T-helper 1 cell treated with Interleukin-12 subunit alpha and Interleukin-12 subunit beta and Interleukin-4 antibody, amounts not matched to agents 30 ng/mL and 1 ng/mL, for 36 hours (primary cell): ENCODE data around the gene KCNJ2. TPM values are rescaled to one million over a fixed set of nuclear protein-coding genes. Genes with fewer than 3 reads are reported as not detected.

Experiments
- intact Hi-C: fragments of 100-400 bp; cut with micrococcal nuclease; formaldehyde crosslinking; loops from one replicate; pipeline ENCODE4 v1.15.1; 2024
- total RNA-seq: library from RNA; stranded (reverse); gene quantifications from 2 replicates; pipeline ENCODE4 v1.2.3, GENCODE V29; 2022

The KCNJ2 gene
- total RNA-seq = not detected in 2 replicates

DNA sequence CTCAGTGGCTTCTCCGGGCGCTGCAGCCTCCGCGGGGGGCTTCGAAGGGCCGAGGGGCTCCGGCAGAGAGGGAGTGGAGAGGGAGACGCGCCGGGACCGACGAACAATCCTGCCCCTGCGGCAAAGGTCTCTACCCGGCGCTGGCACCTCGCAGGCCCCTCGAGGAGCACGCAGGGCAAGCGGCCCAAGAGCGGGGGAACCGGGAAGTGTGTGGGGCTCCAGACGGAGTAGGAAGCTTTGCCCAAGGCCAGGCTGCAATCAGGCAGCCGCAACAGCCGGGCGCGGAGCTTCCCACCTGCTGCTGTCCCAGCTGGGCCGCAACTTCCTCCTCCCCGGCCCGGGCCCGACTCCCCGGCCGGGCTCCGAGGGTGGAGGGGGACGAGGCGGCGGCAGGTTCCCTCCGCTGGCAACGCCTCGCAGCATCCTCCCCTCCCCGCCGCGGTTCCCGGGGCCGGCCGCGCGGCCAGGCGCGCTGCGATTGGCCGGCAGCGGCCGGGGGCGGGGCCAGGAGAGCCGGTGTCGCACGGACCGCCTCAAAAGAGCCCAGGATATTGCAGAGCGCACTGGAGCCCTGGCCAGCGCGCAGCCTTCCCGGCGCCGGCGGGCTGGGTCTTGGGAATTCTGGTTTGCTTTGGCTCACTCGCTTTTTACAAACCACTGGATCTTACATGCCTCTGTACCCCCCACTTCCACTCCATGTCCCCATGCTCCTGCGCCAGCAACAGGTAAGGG, at the start of gene KCNJ2:
TSS of gene KCNJ2 (plus strand) at position 556 of the 732 bp plus-strand sequence. CDS start 5,508 bp downstream, outside the sequence.
- intact Hi-C loops = loop anchor here (1.0 to 5.0 kb wide), 5 partner anchors 32 to 842 kb away; partner anchors contain the start of gene ABCA5

DNA sequence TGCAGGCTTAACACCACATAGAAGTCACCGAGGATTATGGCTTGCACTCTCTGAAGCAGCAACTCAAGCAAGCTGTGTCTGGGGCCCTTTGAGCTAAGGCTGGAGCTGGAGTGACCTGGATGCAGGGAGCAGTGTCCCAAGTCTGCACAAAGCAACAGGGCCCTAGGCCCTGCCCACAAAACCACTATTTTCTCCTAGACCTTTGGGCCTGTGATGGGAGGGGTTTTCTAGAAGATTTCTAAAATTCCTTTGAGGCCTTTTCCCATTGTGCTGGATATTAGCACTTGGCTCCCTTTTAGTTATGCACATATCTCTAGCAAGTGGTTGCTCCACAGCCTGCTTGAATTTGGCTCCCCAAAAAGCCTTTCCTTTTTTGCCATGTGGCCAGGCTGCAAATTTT, 49.8 kb upstream of the KCNJ2 start:
- intact Hi-C loops = no loop called here

GRCh38 chr17:70119983-70120382, 49.3 kb upstream of the KCNJ2 start:
- intact Hi-C loops = no loop called here

DNA sequence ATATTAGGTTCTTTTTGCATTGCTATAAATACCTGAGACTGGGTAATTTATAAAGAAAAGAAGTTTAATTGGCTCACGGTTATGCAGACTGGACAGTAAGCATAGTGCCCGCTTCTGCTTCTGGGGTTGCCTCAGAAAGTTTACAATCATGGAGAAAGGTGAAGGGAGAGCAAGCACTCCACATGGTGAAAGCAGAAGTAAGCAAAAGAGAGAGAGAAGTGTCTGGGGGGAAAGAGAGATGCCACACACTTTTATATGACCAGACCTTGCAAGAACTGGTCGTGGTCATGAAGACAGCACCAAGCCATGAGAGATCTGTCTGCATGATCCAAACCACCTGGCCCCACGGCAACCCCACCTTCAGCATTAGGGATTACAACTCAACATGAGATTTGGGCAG, 48.9 kb upstream of the KCNJ2 start:
- intact Hi-C loops = no loop called here

DNA sequence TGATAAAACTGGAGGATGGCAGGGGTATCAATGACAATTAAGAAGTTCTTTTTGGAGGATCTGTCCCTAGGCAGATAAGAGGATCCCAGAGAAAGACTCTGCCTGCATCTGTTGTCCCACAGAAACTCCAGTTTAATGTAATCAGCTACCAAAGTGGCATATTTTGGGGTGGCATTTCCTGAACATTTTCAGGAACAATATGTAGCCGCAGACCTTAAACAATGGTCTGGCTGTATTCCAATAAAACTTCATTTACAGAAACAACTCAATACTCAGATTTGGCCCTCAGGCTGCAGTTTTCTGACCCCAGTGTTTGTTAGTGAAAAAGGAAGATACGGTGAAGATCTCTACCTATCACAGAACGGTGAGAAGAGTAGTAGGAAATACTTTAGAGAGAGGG, 48.2 kb upstream of the KCNJ2 start:
- intact Hi-C loops = no loop called here

DNA sequence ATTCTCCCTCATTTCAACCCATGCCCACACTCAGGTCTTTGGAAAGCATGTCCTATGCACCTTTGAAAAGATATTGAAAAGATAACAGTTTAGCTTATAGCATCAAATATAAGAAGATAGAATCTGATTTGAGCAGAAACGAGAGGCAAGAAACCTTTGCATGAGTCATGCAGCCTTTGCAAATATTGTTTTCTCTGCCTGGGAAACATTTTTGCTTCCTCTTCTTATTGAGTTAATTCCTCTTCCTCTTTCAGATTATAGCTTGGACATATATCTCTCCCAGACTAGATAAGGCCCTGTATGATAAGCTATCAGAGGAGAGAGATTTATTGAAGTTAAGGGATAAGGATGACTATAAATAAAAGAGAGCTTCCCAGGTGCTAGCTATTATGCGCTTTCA, 46.1 kb upstream of the KCNJ2 start:
- intact Hi-C loops = no loop called here

DNA sequence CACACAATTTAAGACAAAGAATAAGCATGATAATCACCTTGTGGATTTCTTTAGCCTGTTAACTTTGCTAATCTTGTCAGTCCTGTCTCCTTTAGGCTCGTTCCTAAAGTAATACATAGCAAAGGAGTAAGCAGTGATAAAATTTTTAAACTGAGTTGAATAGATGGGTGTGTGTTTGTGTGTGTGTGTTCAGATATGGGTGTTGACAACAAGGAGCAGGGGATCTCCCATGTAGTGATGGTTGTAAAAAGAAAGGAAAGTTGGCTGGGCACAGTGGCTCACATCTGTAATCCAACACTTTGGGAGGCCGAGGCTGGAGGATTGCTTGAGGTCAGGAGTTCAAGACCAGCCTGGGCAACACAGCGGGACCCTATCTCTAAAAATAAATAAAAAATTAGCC, 44.6 kb upstream of the KCNJ2 start:
- intact Hi-C loops = no loop called here

GRCh38 chr17:70127221-70127873, 42.0 kb upstream of the KCNJ2 start:
- intact Hi-C loops = no loop called here

GRCh38 chr17:70128727-70129238, 40.5 kb upstream of the KCNJ2 start:
- intact Hi-C loops = no loop called here

- intact Hi-C loops = no loop called here
Observed at GRCh38 chr17:70130289-70130688, 39.0 kb upstream of the KCNJ2 start.

DNA sequence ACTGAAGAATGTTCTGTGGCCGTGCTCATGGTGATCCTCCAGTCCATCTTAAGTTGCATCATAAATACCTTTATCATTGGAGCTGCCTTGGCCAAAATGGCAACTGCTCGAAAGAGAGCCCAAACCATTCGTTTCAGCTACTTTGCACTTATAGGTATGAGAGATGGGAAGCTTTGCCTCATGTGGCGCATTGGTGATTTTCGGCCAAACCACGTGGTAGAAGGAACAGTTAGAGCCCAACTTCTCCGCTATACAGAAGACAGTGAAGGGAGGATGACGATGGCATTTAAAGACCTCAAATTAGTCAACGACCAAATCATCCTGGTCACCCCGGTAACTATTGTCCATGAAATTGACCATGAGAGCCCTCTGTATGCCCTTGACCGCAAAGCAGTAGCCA, 36.8 kb upstream of the KCNJ2 start:
- intact Hi-C loops = no loop called here

GRCh38 chr17:70134042-70134441, 35.3 kb upstream of the KCNJ2 start:
- intact Hi-C loops = no loop called here

DNA sequence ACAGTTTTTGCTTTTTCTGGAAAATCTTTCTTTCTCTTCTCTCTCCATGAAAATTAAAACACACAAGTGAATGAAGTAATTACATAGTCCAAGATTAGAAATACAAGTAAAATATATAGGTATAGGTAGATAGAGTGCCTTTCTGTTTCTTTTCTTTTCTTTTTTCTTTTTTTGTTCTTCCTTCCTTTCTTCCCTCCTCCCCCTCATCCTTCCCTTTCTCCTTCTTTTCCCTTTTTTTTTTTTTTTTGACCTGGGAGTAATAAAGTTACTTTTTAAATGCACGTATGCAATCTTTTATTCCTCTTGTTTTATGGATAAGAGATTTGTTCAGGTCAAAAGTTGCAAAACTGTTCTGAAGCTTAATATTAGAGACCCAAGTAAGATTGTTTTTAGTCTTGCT, 34.6 kb upstream of the KCNJ2 start:
- intact Hi-C loops = no loop called here

- intact Hi-C loops = loop anchor here (2.0 kb wide), 1 partner anchor 567 kb away; no protein-coding TSS in a partner anchor
Observed at GRCh38 chr17:70136131-70136530, 33.2 kb upstream of the KCNJ2 start.

GRCh38 chr17:70137451-70138230, 31.7 kb upstream of the KCNJ2 start:
- intact Hi-C loops = loop anchor here (1.0 to 2.0 kb wide), 2 partner anchors 31 to 569 kb away; no protein-coding TSS in a partner anchor

DNA sequence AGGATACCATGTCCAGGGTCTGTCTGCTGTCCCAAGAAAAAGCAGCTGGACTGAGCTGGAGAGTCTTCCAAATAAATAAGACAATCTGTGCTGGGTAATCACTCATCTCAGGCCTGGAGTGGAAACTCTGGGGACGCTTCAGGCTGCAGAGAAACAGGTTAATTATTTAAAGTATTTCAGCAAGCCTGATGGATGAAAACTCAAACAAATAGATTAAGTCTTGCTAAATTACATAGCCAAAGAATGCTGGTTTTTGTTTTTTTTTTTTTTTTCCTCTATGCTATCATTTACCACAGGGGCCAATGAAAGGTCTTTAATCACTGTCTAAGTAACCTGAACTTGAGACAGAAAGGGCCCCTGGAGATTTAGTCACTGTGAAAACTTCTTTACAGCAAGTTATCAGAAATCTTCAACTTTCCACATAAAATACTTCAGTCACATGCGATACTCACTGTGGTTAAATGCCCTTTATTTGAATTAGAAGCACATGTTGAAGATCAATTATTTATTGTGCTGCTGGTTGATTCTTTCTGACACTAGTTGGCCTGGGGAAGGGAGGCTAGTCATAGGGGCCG, 31.0 kb upstream of the KCNJ2 start:
- intact Hi-C loops = no loop called here

DNA sequence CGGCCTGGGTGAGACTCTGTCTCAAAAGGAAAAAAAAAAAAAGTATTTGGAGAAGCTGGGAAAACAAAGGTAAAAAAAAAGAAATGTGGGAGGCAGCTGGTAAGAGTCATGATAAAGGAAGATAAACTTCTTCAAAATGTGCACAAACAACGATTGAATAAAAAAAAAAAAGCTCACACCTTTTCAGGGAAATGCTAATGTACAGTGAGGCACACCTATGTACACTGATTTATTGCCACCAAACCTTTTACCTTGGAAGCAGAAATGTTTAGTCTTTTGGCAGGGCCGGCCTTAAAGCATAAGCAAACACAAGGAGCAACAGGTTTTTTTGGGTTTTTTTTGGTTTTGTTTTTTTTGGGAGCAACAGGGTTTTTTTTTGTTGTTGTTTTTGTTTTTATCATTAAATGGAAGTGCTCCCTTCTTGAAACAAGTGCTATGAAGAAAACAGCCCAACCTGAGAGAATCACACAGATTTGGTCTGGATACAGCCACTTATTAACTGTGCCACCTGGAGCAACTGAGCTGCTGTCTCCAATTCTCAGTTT, 29.8 kb upstream of the KCNJ2 start:
- intact Hi-C loops = no loop called here

GRCh38 chr17:70144260-70144846, 25.0 kb upstream of the KCNJ2 start:
- intact Hi-C loops = loop anchor here (1.0 to 10.0 kb wide), 4 partner anchors 410 to 618 kb away; no protein-coding TSS in a partner anchor

DNA sequence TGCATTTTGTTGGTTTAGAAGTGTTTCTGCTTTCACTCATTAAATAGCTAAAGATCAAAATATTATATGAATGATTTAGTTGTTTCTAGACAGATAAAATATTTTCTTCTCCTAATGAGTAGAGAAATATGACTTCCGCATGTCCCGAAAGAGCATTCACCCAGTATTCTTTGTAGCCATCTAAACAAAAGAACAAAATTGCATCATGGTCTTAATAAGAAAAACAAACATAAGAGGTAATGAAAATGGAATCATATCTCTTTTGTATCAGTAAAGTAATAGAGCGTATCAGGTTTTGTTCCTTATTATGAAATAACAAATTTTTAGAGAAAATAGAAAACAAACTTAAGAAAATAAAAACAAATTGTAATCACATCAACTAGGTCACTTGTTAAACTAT, 16.1 kb upstream of the KCNJ2 start:
- intact Hi-C loops = no loop called here

GRCh38 chr17:70157151-70157550, 12.2 kb upstream of the KCNJ2 start:
- intact Hi-C loops = no loop called here

- intact Hi-C loops = no loop called here
Observed at GRCh38 chr17:70158180-70158579, 11.2 kb upstream of the KCNJ2 start.
